HG03571 (cell line): ENCODE measurements around the gene PITPNB.

Experiments
- ATAC-seq: cut with Tn5 transposase; IDR thresholded peaks from one replicate; pipeline ENCODE4 v1.9.1; 2021; ENCODE audit not compliant: unreplicated experiment

Gene PITPNB

GRCh38 chr22:27804470-27805297, 114.4 kb downstream of the PITPNB start:
- ATAC-seq, result no peak

GRCh38 chr22:27803841-27804415, 115.1 kb downstream of the PITPNB start:
- ATAC-seq, result no peak

GRCh38 chr22:27802346-27803073, 116.5 kb downstream of the PITPNB start:
- ATAC-seq, result no peak
